CD4-positive, alpha-beta T cell treated with Interleukin-4 for 4 hours (primary cell): ENCODE measurements around the gene CCDC106.

Experiments
- DNase-seq: peaks from one replicate; pipeline ENCODE4 v3.0.0-alpha.2; 2020

The CCDC106 gene

DNA sequence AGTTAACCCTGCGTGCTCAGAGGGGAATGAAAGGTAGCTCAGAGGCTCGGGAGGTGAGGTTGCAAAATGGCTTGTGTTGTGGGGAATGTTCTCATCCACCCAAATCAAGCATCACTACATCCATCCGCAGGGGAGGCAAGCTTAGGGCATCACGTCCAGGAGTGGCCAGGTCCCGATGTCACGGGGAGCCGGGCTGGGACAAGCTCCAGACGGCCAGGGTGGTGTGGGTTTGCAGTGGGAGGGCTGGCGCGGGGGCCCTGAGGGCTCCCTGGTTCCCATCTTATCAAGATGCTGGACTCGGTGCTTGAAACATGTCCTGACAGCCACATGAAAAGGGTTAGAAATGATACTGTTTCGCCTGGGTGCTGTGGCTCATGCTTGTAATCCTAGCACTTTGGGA is 52.8 kb downstream of the CCDC106 start:
- DNase-seq = no peak

DNA sequence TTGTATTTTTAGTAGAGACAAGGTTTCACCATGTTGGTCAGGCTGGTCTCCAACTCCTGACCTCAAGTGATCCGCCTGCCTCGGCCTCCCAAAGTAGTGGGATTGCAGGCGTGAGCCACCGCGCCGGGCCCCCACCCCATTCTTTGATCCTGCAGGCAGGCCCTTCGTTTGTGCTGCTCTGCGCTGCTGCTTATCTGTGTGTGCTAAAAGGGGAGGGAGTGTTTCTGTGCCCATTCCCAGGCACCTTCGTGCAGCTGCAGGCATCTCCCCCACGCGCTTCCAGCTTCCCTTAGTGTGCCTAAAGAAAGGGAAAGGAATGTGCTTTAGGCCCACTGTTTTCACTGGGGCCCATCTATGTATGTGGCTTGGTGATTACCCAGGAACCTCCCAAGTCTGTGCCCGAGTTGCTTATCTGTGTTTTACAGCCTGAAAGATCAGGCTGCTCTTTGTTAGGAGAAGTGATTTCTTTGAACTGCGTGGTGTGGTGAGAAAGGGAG is 54.2 kb downstream of the CCDC106 start:
- DNase-seq = no peak
